ENCODE measurements around the gene CPAMD8. TPM values are rescaled to one million over a fixed set of nuclear protein-coding genes. Genes with fewer than 3 reads are reported as not detected.

The CPAMD8 gene
- total RNA-seq, 1 experiment from 2014 or later: 1.3 TPM

DNA sequence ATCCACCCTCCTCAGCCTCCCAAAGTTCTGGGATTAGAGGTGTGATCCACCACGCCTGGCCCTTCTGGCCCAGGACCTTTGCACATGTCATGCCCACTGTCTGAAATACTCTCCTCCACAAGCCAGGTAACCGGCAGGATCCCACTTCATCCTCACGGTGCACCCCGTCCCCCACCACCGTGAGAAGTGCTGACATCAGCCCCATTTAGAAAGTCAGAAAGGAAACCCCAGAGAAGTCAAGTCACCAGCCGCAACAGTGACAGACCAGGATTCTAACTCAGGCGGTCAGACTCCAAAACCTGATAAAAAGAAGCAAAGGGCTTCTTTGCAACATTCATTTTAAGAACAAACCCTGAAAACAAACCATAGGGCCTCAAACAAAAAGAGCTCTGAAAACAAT is 3.9 kb downstream of the CPAMD8 start:
- POLR2A ChIA-PET: interaction anchor here (0.6 to 0.8 kb wide), 4 partner anchors 28 to 74 kb away, joined by 3 to 4 read pairs (median 4); no protein-coding TSS in a partner anchor
- no TSS peak for BruUV-seq (replicated peaks)
- CTCF ChIA-PET: interaction anchor here (0.7 kb wide), 1 partner anchor 70 kb away, joined by 3 read pairs; no protein-coding TSS in a partner anchor
- Mint-ChIP-seq H3K36me3 (ENCODE audit: insufficient read depth, unreplicated experiment) (peaks cover 7% of the 10 kb centered on the region), H3K4me3 (ENCODE audit: unreplicated experiment) (no peak overlapping the region), H3K4me1 (ENCODE audit: insufficient read depth, unreplicated experiment) (peaks cover 26% of the 10 kb centered on the region), H3K27ac (ENCODE audit: low read depth, unreplicated experiment) (no peak overlapping the region), H3K27me3 (ENCODE audit: insufficient read depth, unreplicated experiment) (peaks cover 8% of the 10 kb centered on the region), H3K9me3 (ENCODE audit: unreplicated experiment) (no peaks in the 10 kb centered on the region)
- TF ChIP-seq, protein P1, sequence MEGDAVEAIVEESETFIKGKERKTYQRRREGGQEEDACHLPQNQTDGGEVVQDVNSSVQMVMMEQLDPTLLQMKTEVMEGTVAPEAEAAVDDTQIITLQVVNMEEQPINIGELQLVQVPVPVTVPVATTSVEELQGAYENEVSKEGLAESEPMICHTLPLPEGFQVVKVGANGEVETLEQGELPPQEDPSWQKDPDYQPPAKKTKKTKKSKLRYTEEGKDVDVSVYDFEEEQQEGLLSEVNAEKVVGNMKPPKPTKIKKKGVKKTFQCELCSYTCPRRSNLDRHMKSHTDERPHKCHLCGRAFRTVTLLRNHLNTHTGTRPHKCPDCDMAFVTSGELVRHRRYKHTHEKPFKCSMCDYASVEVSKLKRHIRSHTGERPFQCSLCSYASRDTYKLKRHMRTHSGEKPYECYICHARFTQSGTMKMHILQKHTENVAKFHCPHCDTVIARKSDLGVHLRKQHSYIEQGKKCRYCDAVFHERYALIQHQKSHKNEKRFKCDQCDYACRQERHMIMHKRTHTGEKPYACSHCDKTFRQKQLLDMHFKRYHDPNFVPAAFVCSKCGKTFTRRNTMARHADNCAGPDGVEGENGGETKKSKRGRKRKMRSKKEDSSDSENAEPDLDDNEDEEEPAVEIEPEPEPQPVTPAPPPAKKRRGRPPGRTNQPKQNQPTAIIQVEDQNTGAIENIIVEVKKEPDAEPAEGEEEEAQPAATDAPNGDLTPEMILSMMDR (IDR thresholded peaks at IDR 0.05; ENCODE audit: unreplicated experiment): no peak
- no peak for DNase-seq (ENCODE audit: unreplicated experiment)
- intact Hi-C loops (cut with micrococcal nuclease): no loop called here

DNA sequence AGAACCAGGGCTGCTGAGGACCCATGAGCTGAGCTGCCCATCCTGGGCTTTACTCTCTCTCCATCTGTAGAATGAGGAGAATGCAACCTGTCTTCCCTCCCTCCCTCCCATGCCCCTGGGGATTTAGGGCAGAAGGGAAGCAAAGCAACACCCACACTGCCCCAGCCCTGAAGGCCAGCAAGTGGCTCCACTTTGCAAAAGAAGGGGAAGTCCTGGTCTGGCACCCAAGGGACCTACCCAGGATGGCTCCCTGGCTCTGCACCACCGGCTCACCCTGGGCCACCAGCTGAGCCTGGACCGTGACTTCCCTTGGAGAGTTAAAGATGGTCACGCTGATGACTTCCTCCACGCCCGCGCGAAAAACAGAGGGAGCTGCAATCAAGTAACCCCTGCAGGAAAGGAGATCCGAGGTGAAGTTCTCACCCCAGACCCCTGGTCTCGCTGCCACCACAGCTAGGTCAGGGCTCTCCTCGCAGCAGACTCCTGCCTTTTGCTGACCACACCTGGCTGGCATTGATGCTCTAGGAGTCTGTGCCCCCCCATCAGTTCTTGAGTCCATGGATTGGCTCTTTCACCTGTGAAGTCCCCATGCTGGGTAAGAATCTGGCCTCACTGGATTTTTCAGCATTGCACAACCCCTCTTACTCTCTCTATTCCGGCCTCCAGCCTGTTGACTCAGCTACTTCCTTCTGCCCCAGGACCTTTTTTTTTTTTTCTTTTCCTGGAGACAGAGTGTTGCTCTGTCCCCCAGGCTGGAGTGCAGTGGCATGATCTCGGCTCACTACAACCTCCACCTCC is 4.6 kb downstream of the CPAMD8 start:
- TF ChIP-seq, protein P1 (IDR thresholded peaks at IDR 0.05; ENCODE audit: unreplicated experiment): no peak
- BruUV-seq (replicated peaks): no TSS peak
- Mint-ChIP-seq H3K9me3 (ENCODE audit: unreplicated experiment) (no peaks in the 10 kb centered on the region), H3K36me3 (ENCODE audit: insufficient read depth, unreplicated experiment) (peaks cover 7% of the 10 kb centered on the region), H3K4me3 (ENCODE audit: unreplicated experiment) (no peak overlapping the region), H3K27ac (ENCODE audit: low read depth, unreplicated experiment) (no peak overlapping the region), H3K4me1 (ENCODE audit: insufficient read depth, unreplicated experiment) (peaks cover 26% of the 10 kb centered on the region), H3K27me3 (ENCODE audit: insufficient read depth, unreplicated experiment) (peaks cover under 1% of the 10 kb centered on the region)
- POLR2A ChIA-PET: interaction anchor here (0.6 to 0.7 kb wide), 3 partner anchors 28 to 512 kb away, joined by 3 read pairs; no protein-coding TSS in a partner anchor
- CTCF ChIA-PET: no interaction called here
- intact Hi-C loops (cut with micrococcal nuclease): no loop called here
- DNase-seq (ENCODE audit: unreplicated experiment): peak; percentile 89

DNA sequence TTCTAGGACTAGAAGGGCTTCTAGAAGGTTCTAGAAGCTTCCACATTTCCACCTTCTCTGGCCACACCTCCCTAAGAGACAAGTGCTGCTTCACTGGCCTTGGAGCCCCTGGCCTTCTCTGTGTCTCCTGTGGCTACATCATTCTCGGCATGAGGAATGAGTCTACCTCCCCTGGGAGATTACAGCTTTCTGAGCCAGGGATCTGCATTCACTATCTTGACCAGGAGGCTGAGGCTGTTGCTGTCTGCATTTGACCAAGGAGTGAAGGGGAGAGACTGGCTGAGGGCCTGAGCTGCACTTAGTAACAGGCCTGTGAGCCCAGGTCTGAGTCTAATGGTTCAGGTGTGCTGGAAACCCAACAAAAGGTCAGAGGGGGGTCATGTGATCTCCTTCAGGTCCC is 5.3 kb downstream of the CPAMD8 start:
- POLR2A ChIA-PET: interaction anchor here (0.6 kb wide), 1 partner anchor 358 kb away, joined by 3 read pairs; no protein-coding TSS in a partner anchor
- Mint-ChIP-seq H3K27ac (ENCODE audit: low read depth, unreplicated experiment) (no peak overlapping the region), H3K4me3 (ENCODE audit: unreplicated experiment) (no peak overlapping the region), H3K4me1 (ENCODE audit: insufficient read depth, unreplicated experiment) (peaks cover 26% of the 10 kb centered on the region), H3K9me3 (ENCODE audit: unreplicated experiment) (no peaks in the 10 kb centered on the region), H3K36me3 (ENCODE audit: insufficient read depth, unreplicated experiment) (peaks cover 7% of the 10 kb centered on the region), H3K27me3 (ENCODE audit: insufficient read depth, unreplicated experiment) (no peaks in the 10 kb centered on the region)
- no TSS peak for BruUV-seq (replicated peaks)
- CTCF ChIA-PET: interaction anchor here (0.5 kb wide), 1 partner anchor 1643 kb away, joined by 3 read pairs; no protein-coding TSS in a partner anchor
- intact Hi-C loops (cut with micrococcal nuclease): no loop called here
- no peak for DNase-seq (ENCODE audit: unreplicated experiment)
- TF ChIP-seq, protein P1 (IDR thresholded peaks at IDR 0.05; ENCODE audit: unreplicated experiment): no peak

DNA sequence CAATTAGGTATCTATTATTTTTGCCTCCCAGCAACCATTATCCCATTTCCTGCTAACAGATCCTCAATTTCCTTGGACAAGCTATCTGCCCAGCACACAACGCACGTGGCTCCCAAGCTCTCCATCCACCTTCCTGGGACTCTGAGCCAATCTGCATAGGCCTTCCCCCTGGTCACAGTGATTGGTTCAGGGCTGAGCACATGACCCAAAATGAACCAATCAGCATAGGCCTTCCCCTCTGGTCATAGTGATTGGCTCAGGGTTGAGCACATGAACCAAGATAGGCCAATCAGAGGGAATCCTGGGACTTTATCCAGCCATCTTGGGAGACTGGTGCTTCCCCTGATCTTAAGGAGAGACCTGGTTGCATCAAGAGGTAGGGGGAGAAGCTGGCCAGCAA is 5.8 kb downstream of the CPAMD8 start:
- BruUV-seq (replicated peaks): no TSS peak
- peak; percentile 23 for DNase-seq (ENCODE audit: unreplicated experiment)
- ChIA-PET POLR2A (no interaction called here), CTCF (interaction anchor here (0.5 kb wide), 1 partner anchor 1642 kb away, joined by 3 read pairs; no protein-coding TSS in a partner anchor)
- intact Hi-C loops (cut with micrococcal nuclease): no loop called here
- Mint-ChIP-seq H3K27ac (ENCODE audit: low read depth, unreplicated experiment) (peak overlapping the region; percentile 20), H3K4me1 (ENCODE audit: insufficient read depth, unreplicated experiment) (peaks cover 23% of the 10 kb centered on the region), H3K36me3 (ENCODE audit: insufficient read depth, unreplicated experiment) (peaks cover 7% of the 10 kb centered on the region), H3K27me3 (ENCODE audit: insufficient read depth, unreplicated experiment) (no peaks in the 10 kb centered on the region), H3K4me3 (ENCODE audit: unreplicated experiment) (no peak overlapping the region), H3K9me3 (ENCODE audit: unreplicated experiment) (no peaks in the 10 kb centered on the region)
- TF ChIP-seq, protein P1 (IDR thresholded peaks at IDR 0.05; ENCODE audit: unreplicated experiment): no peak
